ENCODE data around the gene OPA3.

DNA sequence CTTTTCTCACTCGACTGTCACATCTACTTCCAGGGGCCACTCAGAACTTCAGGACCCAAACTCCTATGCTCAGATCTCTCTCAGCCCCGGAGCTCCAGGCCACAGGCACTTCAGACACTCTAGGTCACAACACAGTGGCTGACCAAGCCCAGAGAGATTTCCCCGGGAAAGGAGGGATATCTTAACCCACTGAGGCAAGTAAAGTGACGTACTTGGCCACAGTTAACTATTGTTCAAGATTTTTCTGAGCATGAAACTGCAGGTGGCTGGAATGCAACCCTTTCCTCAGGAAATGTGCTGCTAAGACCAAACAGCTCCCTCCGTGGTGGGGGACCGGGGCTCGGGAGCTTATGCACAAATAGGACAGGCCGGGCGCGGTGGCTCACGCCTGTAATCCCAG, 23.9 kb downstream of the OPA3 start:
- TF ChIP-seq, protein P1, sequence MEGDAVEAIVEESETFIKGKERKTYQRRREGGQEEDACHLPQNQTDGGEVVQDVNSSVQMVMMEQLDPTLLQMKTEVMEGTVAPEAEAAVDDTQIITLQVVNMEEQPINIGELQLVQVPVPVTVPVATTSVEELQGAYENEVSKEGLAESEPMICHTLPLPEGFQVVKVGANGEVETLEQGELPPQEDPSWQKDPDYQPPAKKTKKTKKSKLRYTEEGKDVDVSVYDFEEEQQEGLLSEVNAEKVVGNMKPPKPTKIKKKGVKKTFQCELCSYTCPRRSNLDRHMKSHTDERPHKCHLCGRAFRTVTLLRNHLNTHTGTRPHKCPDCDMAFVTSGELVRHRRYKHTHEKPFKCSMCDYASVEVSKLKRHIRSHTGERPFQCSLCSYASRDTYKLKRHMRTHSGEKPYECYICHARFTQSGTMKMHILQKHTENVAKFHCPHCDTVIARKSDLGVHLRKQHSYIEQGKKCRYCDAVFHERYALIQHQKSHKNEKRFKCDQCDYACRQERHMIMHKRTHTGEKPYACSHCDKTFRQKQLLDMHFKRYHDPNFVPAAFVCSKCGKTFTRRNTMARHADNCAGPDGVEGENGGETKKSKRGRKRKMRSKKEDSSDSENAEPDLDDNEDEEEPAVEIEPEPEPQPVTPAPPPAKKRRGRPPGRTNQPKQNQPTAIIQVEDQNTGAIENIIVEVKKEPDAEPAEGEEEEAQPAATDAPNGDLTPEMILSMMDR (IDR thresholded peaks at IDR 0.05): no peak
- TF ChIP-seq EZH2 (IDR thresholded peaks at IDR 0.05): no peak
